GM11168 (cell line): ENCODE measurements around the gene IFT52.
"Not testable (repeated sequence)": the region's sequence is repeated elsewhere in the genome, so short reads cannot be mapped to it uniquely, and the experiment has no call there.

Source experiments
- in situ Hi-C: fragments of 300-500 bp; cut with MboI; formaldehyde crosslinking; loops from one replicate; pipeline ENCODE4 v1.12.0; 2022; ENCODE audit warnings: low sequenced_read_pairs; ENCODE audit not compliant: unreplicated experiment

IFT52 gene

GRCh38 chr20:43564993-43565757, 25.6 kb upstream of the IFT52 start:
- in situ Hi-C loops, result no loop called here

GRCh38 chr20:43565758-43566104, 25.0 kb upstream of the IFT52 start:
- in situ Hi-C loops, result no loop called here

- in situ Hi-C loops, result no loop called here
These were observed 23.3 kb upstream of the IFT52 start for GRCh38 chr20:43567477-43567876.

DNA sequence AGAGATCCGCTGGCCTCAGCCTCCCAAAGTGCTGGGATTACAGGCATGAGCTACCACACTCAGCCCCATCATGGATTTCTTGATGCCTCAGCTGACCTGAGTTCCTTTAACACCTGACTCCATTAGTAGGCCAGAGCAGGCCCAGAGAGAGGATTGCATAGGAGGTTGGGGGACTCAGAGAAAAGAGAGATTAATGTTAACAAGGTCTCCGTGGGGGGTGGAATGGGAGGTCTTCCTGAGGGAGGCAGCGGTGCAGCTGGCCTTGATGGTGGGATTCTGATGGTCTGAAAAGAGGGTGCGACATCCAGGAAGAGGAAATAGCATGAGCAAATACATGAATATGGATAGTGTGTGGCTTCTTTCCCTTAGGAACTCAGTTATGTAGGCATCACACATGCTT, 22.0 kb upstream of the IFT52 start:
- in situ Hi-C loops, result no loop called here

- in situ Hi-C loops, result no loop called here
These were observed 21.5 kb upstream of the IFT52 start for GRCh38 chr20:43569282-43569681.

DNA sequence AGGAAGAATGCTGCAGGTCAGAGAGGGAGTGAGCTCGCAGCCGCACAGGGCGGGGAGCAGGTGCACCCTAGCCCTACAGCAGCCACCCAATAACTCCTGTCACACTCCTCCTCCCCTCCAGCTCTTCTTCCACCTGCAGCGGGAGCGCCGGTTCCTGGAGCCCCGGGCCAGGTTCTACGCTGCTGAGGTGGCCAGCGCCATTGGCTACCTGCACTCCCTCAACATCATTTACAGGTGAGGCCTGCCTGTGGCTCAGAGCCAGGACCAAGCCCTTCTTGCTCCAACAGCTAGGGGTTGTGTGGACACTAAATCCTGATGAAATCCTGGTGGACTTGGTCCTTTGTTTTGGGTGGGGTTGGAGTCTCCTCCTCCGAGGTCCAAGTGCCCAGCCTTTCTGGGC, 20.2 kb upstream of the IFT52 start:
- in situ Hi-C loops, result no loop called here

- in situ Hi-C loops, result no loop called here
These were observed 19.4 kb upstream of the IFT52 start for GRCh38 chr20:43571310-43571709.

DNA sequence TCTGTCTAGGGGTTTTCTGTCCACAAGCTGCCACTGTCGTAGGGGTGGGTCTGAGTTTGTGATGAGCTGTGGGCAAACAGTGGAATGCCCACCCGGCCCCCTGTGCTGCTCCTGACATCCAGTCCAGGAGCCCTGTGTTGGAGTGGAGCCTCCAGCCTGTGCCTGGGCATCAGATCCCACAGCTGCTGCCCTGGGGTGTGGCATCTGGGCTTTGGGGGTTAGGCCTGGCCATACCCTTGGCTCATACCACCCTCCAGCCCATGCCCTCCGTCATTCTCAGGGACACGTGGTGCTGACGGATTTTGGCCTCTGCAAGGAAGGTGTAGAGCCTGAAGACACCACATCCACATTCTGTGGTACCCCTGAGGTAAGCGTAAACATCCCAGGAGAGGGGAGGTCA, 19.0 kb upstream of the IFT52 start:
- in situ Hi-C loops, result no loop called here

DNA sequence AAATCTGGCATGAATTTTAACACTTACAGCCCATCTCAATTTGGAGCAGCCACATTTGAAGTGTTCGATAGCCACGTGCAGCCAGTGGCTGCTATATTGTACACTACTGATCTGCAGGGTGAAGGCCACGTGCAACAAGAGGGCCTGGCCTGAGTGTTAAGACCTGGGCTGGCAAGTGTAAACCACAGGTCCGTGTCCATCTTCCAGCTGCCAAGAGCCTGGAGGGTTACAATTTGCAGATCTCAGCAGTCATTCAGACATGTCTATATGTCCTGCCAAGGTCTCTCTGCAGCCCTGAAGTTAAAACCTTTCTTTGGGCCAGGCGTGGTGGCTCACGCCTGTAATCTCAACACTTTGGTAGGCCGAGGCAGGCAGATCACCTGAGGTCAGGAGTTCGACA, 17.8 kb upstream of the IFT52 start:
- in situ Hi-C loops, result no loop called here

DNA sequence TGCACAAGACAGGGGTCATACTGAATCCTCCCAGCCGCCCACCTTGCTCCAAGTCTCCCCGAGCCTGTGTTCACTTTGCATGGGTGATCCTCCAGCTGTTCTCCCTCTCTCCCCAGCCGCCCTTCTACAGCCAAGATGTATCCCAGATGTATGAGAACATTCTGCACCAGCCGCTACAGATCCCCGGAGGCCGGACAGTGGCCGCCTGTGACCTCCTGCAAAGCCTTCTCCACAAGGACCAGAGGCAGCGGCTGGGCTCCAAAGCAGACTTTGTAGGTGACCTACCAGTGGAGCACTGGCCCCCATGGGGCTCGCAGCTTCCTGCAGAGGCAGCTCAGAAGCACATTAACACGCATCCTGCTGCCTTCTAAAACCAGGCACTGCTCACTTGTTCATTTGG, 14.6 kb upstream of the IFT52 start:
- in situ Hi-C loops, result no loop called here

GRCh38 chr20:43579861-43580793, 10.6 kb upstream of the IFT52 start:
- in situ Hi-C loops, result no loop called here

GRCh38 chr20:43583133-43583864, 7.4 kb upstream of the IFT52 start:
- in situ Hi-C loops, result no loop called here

DNA sequence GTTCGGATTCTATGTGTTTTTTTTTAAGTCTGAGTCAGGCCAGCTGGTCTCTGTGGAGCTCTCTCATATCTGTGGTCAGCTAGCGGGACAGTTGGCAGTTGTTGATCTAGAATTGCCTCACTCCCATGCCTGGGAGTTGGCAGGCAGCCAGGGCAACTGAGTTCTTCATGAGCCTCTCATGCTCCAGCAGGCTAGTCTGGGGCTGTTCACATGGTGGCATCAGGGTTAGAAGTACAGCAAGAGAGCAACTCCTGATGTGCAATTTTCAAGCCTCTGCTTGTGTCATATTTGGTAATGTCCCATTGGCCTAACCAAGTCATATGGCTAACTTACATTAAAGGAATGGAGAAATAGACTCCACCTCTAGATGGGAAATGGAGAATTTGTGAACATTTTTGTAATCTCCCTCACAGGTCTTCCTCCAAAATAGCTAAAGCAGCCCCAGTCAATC, 6.7 kb upstream of the IFT52 start:
- in situ Hi-C loops, result no loop called here

DNA sequence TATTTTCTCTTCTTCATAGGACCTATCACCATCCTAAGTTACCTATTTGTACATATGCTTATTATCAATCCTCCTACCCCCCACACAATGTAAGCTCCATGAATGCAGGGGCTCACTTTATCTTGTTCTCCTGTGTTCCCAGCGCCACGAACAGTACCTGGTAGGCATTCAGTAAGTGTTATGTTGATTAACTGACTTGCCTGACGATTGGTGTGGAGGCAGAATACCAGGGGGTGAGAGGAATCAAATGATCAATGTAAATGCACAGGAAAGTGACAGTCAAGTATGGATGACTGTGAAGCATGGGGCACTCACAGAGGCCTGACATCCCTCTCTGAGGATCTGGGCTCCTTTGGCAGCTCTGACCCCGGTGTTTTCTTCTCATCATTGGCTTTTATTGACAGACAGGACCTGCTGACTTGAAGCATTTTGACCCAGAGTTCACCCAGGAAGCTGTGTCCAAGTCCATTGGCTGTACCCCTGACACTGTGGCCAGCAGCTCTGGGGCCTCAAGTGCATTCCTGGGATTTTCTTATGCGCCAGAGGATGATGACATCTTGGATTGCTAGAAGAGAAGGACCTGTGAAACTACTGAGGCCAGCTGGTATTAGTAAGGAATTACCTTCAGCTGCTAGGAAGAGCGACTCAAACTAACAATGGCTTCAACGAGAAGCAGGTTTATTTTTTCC, 6.1 kb upstream of the IFT52 start:
- in situ Hi-C loops, result no loop called here

DNA sequence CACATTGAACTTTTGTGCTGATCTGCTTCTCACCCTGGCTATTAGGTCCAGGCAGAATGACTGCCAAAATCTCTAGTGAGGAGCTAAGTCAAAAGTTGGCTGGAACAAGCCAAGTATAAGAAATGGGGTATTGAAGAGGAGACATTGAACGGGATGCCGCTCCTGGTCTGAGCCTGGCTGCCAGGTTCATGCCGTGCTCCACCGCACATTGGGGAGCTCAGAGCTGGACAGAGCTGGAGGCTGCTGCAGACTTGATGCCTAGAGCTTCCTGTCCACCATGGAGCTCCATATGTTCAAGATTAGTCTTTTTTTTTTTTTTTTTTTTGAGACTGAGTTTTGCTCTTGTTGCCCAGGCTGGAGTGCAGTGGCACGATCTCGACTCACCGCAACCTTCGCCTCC, 4.1 kb upstream of the IFT52 start:
- in situ Hi-C loops, result no loop called here

GRCh38 chr20:43588526-43588925, 2.2 kb upstream of the IFT52 start:
- in situ Hi-C loops, result not testable (repeated sequence)

GRCh38 chr20:43590036-43590391, 723 bp upstream of the IFT52 start:
- in situ Hi-C loops, result no loop called here

GRCh38 chr20:43601960-43602359, 11.2 kb downstream of the IFT52 start:
- in situ Hi-C loops, result not testable (repeated sequence)

DNA sequence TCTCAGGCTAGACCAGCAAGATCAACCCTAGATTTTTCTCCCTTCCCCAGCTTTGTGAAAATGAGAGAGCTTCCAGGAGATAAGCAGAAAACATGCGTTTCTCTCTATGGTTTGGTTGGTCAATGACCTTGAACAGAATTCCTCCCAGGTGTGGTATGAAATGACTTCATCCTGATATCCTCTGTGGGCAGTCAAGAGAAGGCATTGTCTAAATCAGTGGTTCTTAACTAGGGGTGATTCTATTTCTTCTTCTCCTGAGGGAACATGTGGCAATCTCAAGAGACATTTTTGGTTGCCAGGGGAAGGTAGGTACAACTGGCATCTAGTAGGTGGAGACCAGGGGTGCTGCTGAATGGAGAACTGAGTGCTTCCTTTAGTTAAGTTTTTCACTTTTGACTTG, 12.4 kb downstream of the IFT52 start:
- in situ Hi-C loops, result no loop called here

- in situ Hi-C loops, result no loop called here
These were observed 15.0 kb downstream of the IFT52 start for GRCh38 chr20:43605715-43606114.
